Tibial artery (tissue), 4 donors: Measurements from ENCODE around the gene OR1M1.
"Not testable (repeated sequence)": the region's sequence is repeated elsewhere in the genome, so short reads cannot be mapped to it uniquely, and the experiment has no call there.

Experiments
- DNase-seq, 2 donors: peaks; one replicate each; pipeline ENCODE4 v3.0.0-alpha.2; 2019
- H3K27ac ChIP-seq, 2 donors: fragments of 200-600 bp; sonication (generic) in 1 of 2; 1 replicate in 1 of 2; 2 replicates in 1 of 2; pipeline ENCODE4 v1.5.1; 2018 to 2019; ENCODE audit warnings: mild to moderate bottlenecking in 1 of 2
- H3K27me3 ChIP-seq, 2 donors: fragments of 200-600 bp; sonication (generic) in 1 of 2; one replicate each; pipeline versions ENCODE4 v1.5.1 to v1.6.0; 2016 to 2019
- H3K36me3 ChIP-seq, 3 donors: fragments of 200-600 bp; sonication (generic) in 2 of 3; one replicate each; pipeline ENCODE4 v1.5.1; 2016 to 2019; ENCODE audit warnings: mild to moderate bottlenecking in 2 of 3
- H3K4me1 ChIP-seq, 4 donors: fragments of 200-600 bp; sonication (generic) in 2 of 4; 1 replicate in 3 of 4; 2 replicates in 1 of 4; pipeline ENCODE4 v1.5.1; 2016 to 2019
- H3K4me3 ChIP-seq, 2 donors: fragments of 200-600 bp; sonication (generic) in 1 of 2; 1 replicate in 1 of 2; 2 replicates in 1 of 2; pipeline ENCODE4 v1.5.1; 2018 to 2019; ENCODE audit warnings: mild to moderate bottlenecking in 2 of 2
- H3K9me3 ChIP-seq, 3 donors: fragments of 200-600 bp; sonication (generic) in 1 of 3; one replicate each; pipeline ENCODE4 v1.5.1; 2016 to 2019
- CTCF ChIP-seq, 2 experiments: fragments of 200-600 bp in 1 of 2; fragments of 450-650 bp in 1 of 2; IDR thresholded peaks; one replicate each; pipeline ENCODE4 v1.5.1; 2017 to 2019; ENCODE audit warnings: antibody characterized with exemption in 2 of 2, mild to moderate bottlenecking in 1 of 2, moderate library complexity in 1 of 2
- intact Hi-C: fragments of 100-400 bp; cut with DNase I; formaldehyde crosslinking; loops from one replicate; pipeline ENCODE4 v1.15.0; 2023; ENCODE audit warnings: low total_unique reads

OR1M1 gene

GRCh38 chr19:9043524-9043923 lies 43.3 kb upstream of the OR1M1 start:
- intact Hi-C loops, result no loop called here
- H3K9me3 ChIP-seq, result no peaks in the 10 kb centered on the region
- no peak overlapping the region for H3K4me3 ChIP-seq
- TF ChIP-seq CTCF (IDR thresholded peaks at IDR 0.05), result no peak
- no peaks in the 10 kb centered on the region for H3K4me1 ChIP-seq
- no peak for DNase-seq
- H3K27me3 ChIP-seq, result peaks cover 0 to 4% of the 10 kb centered on the region in 2 donors
- no peaks in the 10 kb centered on the region for H3K36me3 ChIP-seq
- H3K27ac ChIP-seq, result no peak overlapping the region

- no peak for TF ChIP-seq CTCF (IDR thresholded peaks at IDR 0.05)
- DNase-seq, result no peak
- Histone ChIP-seq H3K9me3 (no peaks in the 10 kb centered on the region), H3K27ac (no peak overlapping the region), H3K4me3 (no peak overlapping the region), H3K4me1 (no peaks in the 10 kb centered on the region), H3K36me3 (no peaks in the 10 kb centered on the region), H3K27me3 (peaks cover 0 to 4% of the 10 kb centered on the region in 2 donors)
- intact Hi-C loops, result no loop called here
These were observed 42.4 kb upstream of the OR1M1 start for GRCh38 chr19:9044449-9044848.

GRCh38 chr19:9046694-9047093 lies 40.2 kb upstream of the OR1M1 start:
- TF ChIP-seq CTCF (IDR thresholded peaks at IDR 0.05), result no peak
- Histone ChIP-seq H3K27ac (no peak overlapping the region), H3K36me3 (no peaks in the 10 kb centered on the region), H3K4me3 (no peak overlapping the region), H3K4me1 (no peaks in the 10 kb centered on the region), H3K9me3 (no peaks in the 10 kb centered on the region), H3K27me3 (peaks cover 0 to 4% of the 10 kb centered on the region in 2 donors)
- intact Hi-C loops, result no loop called here
- no peak for DNase-seq

GRCh38 chr19:9052894-9053293 lies 34.0 kb upstream of the OR1M1 start:
- TF ChIP-seq CTCF (IDR thresholded peaks at IDR 0.05), result no peak
- Histone ChIP-seq H3K27ac (no peak overlapping the region), H3K9me3 (no peaks in the 10 kb centered on the region), H3K4me1 (no peaks in the 10 kb centered on the region), H3K27me3 (peaks cover 0 to 2% of the 10 kb centered on the region in 2 donors), H3K4me3 (no peak overlapping the region), H3K36me3 (no peaks in the 10 kb centered on the region)
- intact Hi-C loops, result no loop called here
- DNase-seq, result no peak

GRCh38 chr19:9053674-9054073 lies 33.2 kb upstream of the OR1M1 start:
- H3K4me1 ChIP-seq, H3K27me3 ChIP-seq, DNase-seq, H3K9me3 ChIP-seq, H3K4me3 ChIP-seq, intact Hi-C loops, H3K27ac ChIP-seq, H3K36me3 ChIP-seq: not testable (repeated sequence)

- Histone ChIP-seq H3K4me3 (no peak overlapping the region), H3K9me3 (no peaks in the 10 kb centered on the region), H3K36me3 (no peaks in the 10 kb centered on the region), H3K27ac (no peak overlapping the region), H3K4me1 (no peaks in the 10 kb centered on the region), H3K27me3 (peaks cover 0 to 2% of the 10 kb centered on the region in 2 donors)
- intact Hi-C loops, result no loop called here
- TF ChIP-seq CTCF (IDR thresholded peaks at IDR 0.05), result no peak
- DNase-seq, result no peak
These were observed 32.7 kb upstream of the OR1M1 start for GRCh38 chr19:9054207-9054606.
